K562 (cell line): Measurements from ENCODE around the gene C4orf17. TPM values are rescaled to one million over a fixed set of nuclear protein-coding genes. Genes with fewer than 3 reads are reported as not detected.

ENCODE experiments used
- ESRRA ChIP-seq: fragments of 450-650 bp; IDR thresholded peaks from 2 replicates; pipeline ENCODE4 v1.6.1; 2014; ENCODE audit warnings: low read depth, mild to moderate bottlenecking, moderate library complexity, borderline replicate concordance
- IRF2 ChIP-seq: sonication (generic); formaldehyde crosslinking; IDR thresholded peaks from 2 replicates; pipeline ENCODE4 v1.8.1; 2022; ENCODE audit warnings: mild to moderate bottlenecking, missing genetic modification reagents
- LEF1 ChIP-seq: fragments of 450-650 bp; IDR thresholded peaks from 2 replicates; pipeline ENCODE4 v1.6.1; 2016; ENCODE audit warnings: mild to moderate bottlenecking
- ZKSCAN8 ChIP-seq: fragments of 200-800 bp; sonication (Bioruptor generic); IDR thresholded peaks from 2 replicates; pipeline ENCODE4 v1.6.1; 2016; ENCODE audit warnings: missing genetic modification characterization, missing compliant biosample characterization
- polyA plus RNA-seq, 8 experiments: library from polyadenylated mRNA; depleted of rRNA in 4 of 8; stranded (reverse) in 5 of 8; unstranded in 3 of 8; fragments of >200 nt; fragmentation: Nextera tagmentation in 2 of 8; fragmentation: Illumina TruSeq in 1 of 8; extraction: Ambion mirVana in 2 of 8; extraction: Trizol in 1 of 8; gene quantifications; 2 replicates each; pipeline versions ENCODE4 v1.2.1 to v1.2.3, GENCODE V29; 2011 to 2014; ENCODE audit warnings: inconsistent platforms in 1 of 8, missing spikeins in 1 of 8
- total RNA-seq, 7 experiments: library from RNA; depleted of rRNA in 6 of 7; stranded (reverse); fragments of >200 nt in 6 of 7; fragmentation: Illumina TruSeq in 2 of 7; extraction: Trizol in 2 of 7; gene quantifications; 2 replicates each; pipeline versions ENCODE4 v1.2.1 to v1.2.3, GENCODE V29; 2011 to 2021; ENCODE audit warnings: low replicate concordance in 1 of 7
- TF ChIP-seq, protein P1 (sequence below): fragments of 200-600 bp; sonication (generic); IDR thresholded peaks from one replicate; pipeline ENCODE4 v1.6.1; 2012; ENCODE audit warnings: mild to moderate bottlenecking, low read depth, low read length, inconsistent platforms
- TF ChIP-seq, protein P2 (sequence below): fragments of 450-650 bp; formaldehyde crosslinking; IDR thresholded peaks from 2 replicates; pipeline ENCODE4 v1.4.0; 2020; ENCODE audit warnings: mild to moderate bottlenecking, moderate library complexity
- TF ChIP-seq, protein P3 (sequence below), 2 experiments: IDR thresholded peaks in 1 of 2; conservative IDR thresholded peaks in 1 of 2; 2 replicates each; pipeline ENCODE4 v1.6.1; 2016; ENCODE audit warnings: low read depth in 2 of 2, mild to moderate bottlenecking in 1 of 2, missing compliant biosample characterization in 1 of 2, missing genetic modification characterization in 1 of 2, moderate library complexity in 1 of 2
- TF ChIP-seq, protein P4 (sequence below): fragments of 250-450 bp; sonication (Bioruptor Pico); IDR thresholded peaks from 2 replicates; pipeline ENCODE4 v1.4.0; 2020; ENCODE audit warnings: mild to moderate bottlenecking, moderate library complexity

C4orf17 gene
- total and polyA plus RNA-seq, 9 of the 15 experiments (the other 6 are each of a cell fraction or from before 2014, with no cell fraction given): not detected

DNA sequence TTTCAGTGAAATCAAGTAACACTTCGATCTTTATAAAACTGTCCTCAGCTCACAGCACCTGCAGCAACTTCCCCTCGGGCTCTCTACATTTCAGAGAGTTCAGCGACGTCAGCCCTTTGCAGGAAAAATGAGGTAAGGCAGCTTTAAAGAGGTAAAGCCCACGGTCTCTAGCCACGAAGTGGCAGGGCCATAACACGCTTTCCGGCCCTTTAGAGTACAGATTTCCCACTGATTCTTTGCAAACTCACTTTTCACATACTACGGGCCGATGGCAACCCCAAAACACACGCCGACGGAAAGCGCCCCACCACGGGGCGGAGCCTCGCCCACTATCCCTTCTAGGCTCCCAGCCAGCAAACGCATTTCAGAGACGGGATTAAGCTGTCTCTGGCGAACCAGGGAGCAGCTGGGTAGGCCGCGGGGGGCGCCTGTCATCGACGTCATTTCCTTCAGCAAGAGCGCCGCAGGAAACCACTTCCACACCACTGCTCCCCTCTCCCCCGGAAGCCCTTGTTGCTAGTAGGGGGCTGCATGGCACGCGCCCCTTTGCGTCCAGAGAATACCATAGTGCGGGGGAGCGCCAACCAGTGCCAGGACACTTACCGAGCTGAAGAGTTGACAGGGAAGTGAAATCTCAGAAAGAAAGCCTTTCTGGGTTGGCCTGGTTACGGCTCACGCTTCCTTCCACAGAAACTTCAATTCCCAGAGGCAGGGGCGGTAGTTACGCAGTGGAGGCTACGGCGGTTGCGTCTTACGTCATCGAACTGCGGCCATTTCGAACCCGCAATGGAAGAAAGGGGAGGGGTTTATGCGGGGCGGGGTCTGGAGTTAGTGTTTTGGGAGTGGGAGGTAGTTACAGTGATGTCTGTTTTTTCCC, 52.7 kb downstream of the C4orf17 start, which contains the start of gene TRMT10A (continued):
- TF ChIP-seq, protein P1, sequence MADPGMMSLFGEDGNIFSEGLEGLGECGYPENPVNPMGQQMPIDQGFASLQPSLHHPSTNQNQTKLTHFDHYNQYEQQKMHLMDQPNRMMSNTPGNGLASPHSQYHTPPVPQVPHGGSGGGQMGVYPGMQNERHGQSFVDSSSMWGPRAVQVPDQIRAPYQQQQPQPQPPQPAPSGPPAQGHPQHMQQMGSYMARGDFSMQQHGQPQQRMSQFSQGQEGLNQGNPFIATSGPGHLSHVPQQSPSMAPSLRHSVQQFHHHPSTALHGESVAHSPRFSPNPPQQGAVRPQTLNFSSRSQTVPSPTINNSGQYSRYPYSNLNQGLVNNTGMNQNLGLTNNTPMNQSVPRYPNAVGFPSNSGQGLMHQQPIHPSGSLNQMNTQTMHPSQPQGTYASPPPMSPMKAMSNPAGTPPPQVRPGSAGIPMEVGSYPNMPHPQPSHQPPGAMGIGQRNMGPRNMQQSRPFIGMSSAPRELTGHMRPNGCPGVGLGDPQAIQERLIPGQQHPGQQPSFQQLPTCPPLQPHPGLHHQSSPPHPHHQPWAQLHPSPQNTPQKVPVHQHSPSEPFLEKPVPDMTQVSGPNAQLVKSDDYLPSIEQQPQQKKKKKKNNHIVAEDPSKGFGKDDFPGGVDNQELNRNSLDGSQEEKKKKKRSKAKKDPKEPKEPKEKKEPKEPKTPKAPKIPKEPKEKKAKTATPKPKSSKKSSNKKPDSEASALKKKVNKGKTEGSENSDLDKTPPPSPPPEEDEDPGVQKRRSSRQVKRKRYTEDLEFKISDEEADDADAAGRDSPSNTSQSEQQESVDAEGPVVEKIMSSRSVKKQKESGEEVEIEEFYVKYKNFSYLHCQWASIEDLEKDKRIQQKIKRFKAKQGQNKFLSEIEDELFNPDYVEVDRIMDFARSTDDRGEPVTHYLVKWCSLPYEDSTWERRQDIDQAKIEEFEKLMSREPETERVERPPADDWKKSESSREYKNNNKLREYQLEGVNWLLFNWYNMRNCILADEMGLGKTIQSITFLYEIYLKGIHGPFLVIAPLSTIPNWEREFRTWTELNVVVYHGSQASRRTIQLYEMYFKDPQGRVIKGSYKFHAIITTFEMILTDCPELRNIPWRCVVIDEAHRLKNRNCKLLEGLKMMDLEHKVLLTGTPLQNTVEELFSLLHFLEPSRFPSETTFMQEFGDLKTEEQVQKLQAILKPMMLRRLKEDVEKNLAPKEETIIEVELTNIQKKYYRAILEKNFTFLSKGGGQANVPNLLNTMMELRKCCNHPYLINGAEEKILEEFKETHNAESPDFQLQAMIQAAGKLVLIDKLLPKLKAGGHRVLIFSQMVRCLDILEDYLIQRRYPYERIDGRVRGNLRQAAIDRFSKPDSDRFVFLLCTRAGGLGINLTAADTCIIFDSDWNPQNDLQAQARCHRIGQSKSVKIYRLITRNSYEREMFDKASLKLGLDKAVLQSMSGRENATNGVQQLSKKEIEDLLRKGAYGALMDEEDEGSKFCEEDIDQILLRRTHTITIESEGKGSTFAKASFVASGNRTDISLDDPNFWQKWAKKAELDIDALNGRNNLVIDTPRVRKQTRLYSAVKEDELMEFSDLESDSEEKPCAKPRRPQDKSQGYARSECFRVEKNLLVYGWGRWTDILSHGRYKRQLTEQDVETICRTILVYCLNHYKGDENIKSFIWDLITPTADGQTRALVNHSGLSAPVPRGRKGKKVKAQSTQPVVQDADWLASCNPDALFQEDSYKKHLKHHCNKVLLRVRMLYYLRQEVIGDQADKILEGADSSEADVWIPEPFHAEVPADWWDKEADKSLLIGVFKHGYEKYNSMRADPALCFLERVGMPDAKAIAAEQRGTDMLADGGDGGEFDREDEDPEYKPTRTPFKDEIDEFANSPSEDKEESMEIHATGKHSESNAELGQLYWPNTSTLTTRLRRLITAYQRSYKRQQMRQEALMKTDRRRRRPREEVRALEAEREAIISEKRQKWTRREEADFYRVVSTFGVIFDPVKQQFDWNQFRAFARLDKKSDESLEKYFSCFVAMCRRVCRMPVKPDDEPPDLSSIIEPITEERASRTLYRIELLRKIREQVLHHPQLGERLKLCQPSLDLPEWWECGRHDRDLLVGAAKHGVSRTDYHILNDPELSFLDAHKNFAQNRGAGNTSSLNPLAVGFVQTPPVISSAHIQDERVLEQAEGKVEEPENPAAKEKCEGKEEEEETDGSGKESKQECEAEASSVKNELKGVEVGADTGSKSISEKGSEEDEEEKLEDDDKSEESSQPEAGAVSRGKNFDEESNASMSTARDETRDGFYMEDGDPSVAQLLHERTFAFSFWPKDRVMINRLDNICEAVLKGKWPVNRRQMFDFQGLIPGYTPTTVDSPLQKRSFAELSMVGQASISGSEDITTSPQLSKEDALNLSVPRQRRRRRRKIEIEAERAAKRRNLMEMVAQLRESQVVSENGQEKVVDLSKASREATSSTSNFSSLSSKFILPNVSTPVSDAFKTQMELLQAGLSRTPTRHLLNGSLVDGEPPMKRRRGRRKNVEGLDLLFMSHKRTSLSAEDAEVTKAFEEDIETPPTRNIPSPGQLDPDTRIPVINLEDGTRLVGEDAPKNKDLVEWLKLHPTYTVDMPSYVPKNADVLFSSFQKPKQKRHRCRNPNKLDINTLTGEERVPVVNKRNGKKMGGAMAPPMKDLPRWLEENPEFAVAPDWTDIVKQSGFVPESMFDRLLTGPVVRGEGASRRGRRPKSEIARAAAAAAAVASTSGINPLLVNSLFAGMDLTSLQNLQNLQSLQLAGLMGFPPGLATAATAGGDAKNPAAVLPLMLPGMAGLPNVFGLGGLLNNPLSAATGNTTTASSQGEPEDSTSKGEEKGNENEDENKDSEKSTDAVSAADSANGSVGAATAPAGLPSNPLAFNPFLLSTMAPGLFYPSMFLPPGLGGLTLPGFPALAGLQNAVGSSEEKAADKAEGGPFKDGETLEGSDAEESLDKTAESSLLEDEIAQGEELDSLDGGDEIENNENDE: no peak
- TF ChIP-seq IRF2 (CRISPR knock-in tag): no peak
- TF ChIP-seq, protein P2, sequence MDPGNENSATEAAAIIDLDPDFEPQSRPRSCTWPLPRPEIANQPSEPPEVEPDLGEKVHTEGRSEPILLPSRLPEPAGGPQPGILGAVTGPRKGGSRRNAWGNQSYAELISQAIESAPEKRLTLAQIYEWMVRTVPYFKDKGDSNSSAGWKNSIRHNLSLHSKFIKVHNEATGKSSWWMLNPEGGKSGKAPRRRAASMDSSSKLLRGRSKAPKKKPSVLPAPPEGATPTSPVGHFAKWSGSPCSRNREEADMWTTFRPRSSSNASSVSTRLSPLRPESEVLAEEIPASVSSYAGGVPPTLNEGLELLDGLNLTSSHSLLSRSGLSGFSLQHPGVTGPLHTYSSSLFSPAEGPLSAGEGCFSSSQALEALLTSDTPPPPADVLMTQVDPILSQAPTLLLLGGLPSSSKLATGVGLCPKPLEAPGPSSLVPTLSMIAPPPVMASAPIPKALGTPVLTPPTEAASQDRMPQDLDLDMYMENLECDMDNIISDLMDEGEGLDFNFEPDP: no peak
- TF ChIP-seq, protein P3, sequence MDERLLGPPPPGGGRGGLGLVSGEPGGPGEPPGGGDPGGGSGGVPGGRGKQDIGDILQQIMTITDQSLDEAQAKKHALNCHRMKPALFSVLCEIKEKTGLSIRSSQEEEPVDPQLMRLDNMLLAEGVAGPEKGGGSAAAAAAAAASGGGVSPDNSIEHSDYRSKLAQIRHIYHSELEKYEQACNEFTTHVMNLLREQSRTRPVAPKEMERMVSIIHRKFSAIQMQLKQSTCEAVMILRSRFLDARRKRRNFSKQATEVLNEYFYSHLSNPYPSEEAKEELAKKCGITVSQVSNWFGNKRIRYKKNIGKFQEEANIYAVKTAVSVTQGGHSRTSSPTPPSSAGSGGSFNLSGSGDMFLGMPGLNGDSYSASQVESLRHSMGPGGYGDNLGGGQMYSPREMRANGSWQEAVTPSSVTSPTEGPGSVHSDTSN (CRISPR knock-in tag; IDR thresholded peaks at IDR 0.05; ENCODE audit: low read depth): no peak
- TF ChIP-seq, protein P3 (tag; conservative IDR thresholded peaks at IDR 0.05; ENCODE audit: low read depth): peak; percentile 71
- no peak for TF ChIP-seq ZKSCAN8 (CRISPR knock-in tag)
- TF ChIP-seq LEF1: no peak
- TF ChIP-seq, protein P4, sequence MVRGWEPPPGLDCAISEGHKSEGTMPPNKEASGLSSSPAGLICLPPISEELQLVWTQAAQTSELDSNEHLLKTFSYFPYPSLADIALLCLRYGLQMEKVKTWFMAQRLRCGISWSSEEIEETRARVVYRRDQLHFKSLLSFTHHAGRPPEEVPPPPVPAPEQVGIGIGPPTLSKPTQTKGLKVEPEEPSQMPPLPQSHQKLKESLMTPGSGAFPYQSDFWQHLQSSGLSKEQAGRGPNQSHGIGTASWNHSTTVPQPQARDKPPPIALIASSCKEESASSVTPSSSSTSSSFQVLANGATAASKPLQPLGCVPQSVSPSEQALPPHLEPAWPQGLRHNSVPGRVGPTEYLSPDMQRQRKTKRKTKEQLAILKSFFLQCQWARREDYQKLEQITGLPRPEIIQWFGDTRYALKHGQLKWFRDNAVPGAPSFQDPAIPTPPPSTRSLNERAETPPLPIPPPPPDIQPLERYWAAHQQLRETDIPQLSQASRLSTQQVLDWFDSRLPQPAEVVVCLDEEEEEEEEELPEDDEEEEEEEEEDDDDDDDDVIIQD (CRISPR knock-in tag): no peak
- peak; percentile 55; the same call in 1 of the 2 replicates for TF ChIP-seq ESRRA
